H1 (cell line): ENCODE data around the gene GLTPD2.

ENCODE experiments used
- BCL11A ChIP-seq, 2 experiments: IDR thresholded peaks; one replicate each; pipeline ENCODE4 v1.6.1; 2011; ENCODE audit warnings: low read depth in 2 of 2, low read length in 2 of 2, mild to moderate bottlenecking in 2 of 2
- CTCF ChIP-seq, 3 experiments: IDR thresholded peaks; 1 replicate in 2 of 3; 2 replicates in 1 of 3; pipeline versions ENCODE4 v1.5.1 to v1.6.1; 2011; ENCODE audit warnings: low read length in 3 of 3, mild to moderate bottlenecking in 3 of 3, inconsistent platforms in 2 of 3, low read depth in 1 of 3, moderate library complexity in 1 of 3; ENCODE audit not compliant: insufficient read depth in 1 of 3; ENCODE audit errors: control extremely low read depth in 1 of 3
- EGR1 ChIP-seq: IDR thresholded peaks from 2 replicates; pipeline ENCODE4 v1.6.1; 2011; ENCODE audit warnings: low read depth, low read length, borderline replicate concordance
- GTF2F1 ChIP-seq: IDR thresholded peaks from 2 replicates; pipeline ENCODE4 v1.6.1; 2012; ENCODE audit warnings: low read depth, low read length, improper control_type of control experiment, borderline replicate concordance
- HDAC2 ChIP-seq, 2 experiments: fragments of 300-600 bp in 1 of 2; sonication (generic) in 1 of 2; IDR thresholded peaks; 2 replicates each; pipeline ENCODE4 v1.6.1; 2011 to 2012; ENCODE audit warnings: low read depth in 2 of 2, low read length in 2 of 2, mild to moderate bottlenecking in 2 of 2, moderate library complexity in 2 of 2, borderline replicate concordance in 1 of 2, inconsistent platforms in 1 of 2
- HDAC6 ChIP-seq: IDR thresholded peaks from one replicate; pipeline ENCODE4 v1.7.1; 2012; ENCODE audit warnings: low read depth, mild to moderate bottlenecking, inconsistent platforms, low read length, moderate library complexity
- POLR2A ChIP-seq, 2 experiments: IDR thresholded peaks; 1 replicate in 1 of 2; 2 replicates in 1 of 2; pipeline ENCODE4 v1.6.1; 2011; ENCODE audit warnings: low read depth in 2 of 2, low read length in 2 of 2, mild to moderate bottlenecking in 2 of 2; ENCODE audit errors: control extremely low read depth in 1 of 2
- YY1 ChIP-seq: IDR thresholded peaks from 2 replicates; pipeline ENCODE4 v1.6.1; 2011; ENCODE audit warnings: low read depth, mild to moderate bottlenecking, low read length

GRCh38 chr17:4807605-4808377 is 19.0 kb downstream of the GLTPD2 start:
- TF ChIP-seq CTCF (IDR thresholded peaks at IDR 0.05; ENCODE audit: control extremely low read depth in 1 of 3, insufficient read depth in 1 of 3, low read depth in 1 of 3, low read length in 3 of 3): no peak
- TF ChIP-seq POLR2A (IDR thresholded peaks at IDR 0.05; ENCODE audit: control extremely low read depth in 1 of 2, low read depth in 2 of 2, low read length in 2 of 2): no peak
- no peak for TF ChIP-seq HDAC2 (IDR thresholded peaks at IDR 0.05; ENCODE audit: borderline replicate concordance in 1 of 2, low read depth in 2 of 2, low read length in 2 of 2)
- TF ChIP-seq EGR1: no peak
- TF ChIP-seq YY1: no peak
- no peak for TF ChIP-seq GTF2F1
- TF ChIP-seq BCL11A (IDR thresholded peaks at IDR 0.05; ENCODE audit: low read depth in 2 of 2, low read length in 2 of 2): no peak
- no peak for TF ChIP-seq HDAC6
